Activated CD4-positive, alpha-beta T cell treated with anti-CD3 and anti-CD28 coated beads for 1 hour (primary cell): ENCODE measurements around the gene ATP6V0A4.
"Not testable (repeated sequence)": the region's sequence is repeated elsewhere in the genome, so short reads cannot be mapped to it uniquely, and the experiment has no call there.

ENCODE experiments used
- DNase-seq: peaks from one replicate; pipeline ENCODE4 v3.0.0-alpha.2; 2020

ATP6V0A4 gene

GRCh38 chr7:138801256-138801655 is 3.3 kb upstream of the ATP6V0A4 start:
- DNase-seq: no peak

GRCh38 chr7:138799336-138800000 is 1.5 kb upstream of the ATP6V0A4 start:
- DNase-seq: no peak

- no peak for DNase-seq
Measured at GRCh38 chr7:138798836-138799235, 840 bp upstream of the ATP6V0A4 start.

DNA sequence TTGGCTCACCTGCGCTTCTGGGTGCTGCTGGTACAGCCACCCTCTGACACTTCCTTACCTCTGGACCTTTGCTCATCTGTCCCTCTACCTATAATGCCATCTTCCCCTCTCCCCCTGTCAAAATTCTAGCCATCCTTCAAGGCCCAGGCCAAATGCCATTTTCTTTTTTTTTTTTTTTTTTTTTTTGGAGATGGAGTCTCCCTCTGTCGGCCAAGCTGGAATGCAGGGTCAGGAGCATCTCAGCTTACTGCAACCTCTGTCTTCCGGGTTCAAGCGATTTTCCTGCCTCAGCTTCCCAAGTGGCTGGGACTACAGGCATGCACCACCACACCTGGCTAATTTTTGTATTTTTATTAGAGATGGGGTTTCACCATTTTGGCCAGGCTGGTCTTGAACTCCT is 950 bp downstream of the ATP6V0A4 start:
- DNase-seq: not testable (repeated sequence)

DNA sequence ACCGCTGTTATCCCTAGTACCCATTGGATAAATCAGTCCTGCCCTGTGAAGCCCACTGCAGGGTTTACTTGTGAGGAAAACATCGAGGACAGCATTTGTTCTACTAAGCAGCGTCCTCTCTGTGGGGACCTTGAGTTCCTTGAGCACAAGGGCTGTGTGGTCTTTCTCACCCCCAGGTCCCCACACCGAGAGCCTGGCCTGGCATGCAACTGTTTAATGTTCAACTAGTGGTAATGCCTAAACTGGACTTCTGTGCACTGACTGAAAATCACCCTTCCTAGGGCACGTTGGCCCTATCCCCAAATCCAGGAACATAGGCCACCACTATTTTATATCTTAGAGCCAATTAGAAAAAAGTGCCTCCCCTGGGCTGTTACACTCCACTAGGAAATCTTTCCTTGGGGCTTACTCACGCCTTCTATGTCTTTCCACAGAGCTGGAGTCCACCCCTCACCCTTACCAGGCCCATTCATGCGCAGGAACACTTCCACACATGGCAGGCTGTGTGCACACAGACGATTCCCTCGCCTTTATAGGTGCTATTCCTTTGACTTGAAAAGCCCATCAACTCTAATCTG is 1.9 kb downstream of the ATP6V0A4 start:
- no peak for DNase-seq

DNA sequence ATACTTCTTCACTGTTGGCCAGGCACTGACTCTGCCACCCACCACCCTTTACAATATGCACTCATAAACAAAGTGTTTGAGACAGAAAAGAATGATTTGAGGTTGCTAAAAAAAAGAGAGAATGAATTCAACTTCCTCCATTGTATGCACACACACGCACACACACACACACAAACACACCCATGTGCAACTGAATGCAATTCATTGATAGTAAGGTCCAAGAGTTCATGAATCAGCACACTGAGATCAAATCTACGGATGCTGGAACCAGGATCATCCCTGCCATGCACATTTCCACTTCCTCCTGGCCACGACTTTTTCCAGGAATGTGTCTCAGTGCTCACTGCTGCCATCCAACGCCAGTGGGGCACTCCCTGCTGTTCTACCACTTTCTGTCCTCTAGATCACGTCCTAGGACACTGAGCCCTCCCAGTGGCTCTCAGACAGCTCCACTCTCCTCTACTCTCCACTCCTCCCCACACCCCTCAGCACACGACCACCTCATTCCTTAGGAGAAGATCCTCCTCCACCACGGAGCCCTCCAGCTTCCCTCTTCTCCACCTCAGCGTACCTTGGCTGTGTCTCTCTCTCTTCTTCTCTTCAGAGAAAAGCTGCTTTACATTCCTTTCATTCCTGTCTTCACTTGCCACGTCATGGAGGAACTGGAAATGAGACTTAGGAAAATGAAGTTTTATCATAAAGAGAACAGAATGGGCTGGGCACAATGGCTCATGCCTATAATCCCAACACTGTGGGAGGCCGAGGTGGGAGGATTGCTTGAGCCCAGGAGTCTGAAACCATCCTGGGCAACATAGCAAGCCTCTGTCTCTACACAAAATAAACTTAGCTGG is 12.2 kb downstream of the ATP6V0A4 start:
- no peak for DNase-seq

DNA sequence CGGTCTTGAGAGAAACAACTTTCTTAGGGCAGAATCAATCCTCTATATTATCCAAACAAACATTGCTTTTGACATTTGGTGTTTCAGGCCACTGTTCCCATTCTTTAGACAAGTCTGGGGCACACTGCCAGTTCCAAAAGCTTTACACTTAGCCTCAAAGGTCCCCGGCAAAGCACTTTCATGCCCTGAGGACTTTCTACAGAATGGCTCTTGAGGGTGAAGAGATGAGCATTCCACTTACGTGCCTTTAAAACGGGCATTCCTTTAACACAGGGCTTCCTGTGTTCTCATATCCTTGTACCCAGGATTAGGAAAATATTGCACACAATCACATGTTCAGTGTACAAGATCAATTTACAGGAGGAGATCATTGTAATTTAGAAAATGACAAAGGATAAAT is 13.3 kb downstream of the ATP6V0A4 start:
- no peak for DNase-seq

- no peak for DNase-seq
Measured at GRCh38 chr7:138781004-138781403, 17.0 kb downstream of the ATP6V0A4 start.

DNA sequence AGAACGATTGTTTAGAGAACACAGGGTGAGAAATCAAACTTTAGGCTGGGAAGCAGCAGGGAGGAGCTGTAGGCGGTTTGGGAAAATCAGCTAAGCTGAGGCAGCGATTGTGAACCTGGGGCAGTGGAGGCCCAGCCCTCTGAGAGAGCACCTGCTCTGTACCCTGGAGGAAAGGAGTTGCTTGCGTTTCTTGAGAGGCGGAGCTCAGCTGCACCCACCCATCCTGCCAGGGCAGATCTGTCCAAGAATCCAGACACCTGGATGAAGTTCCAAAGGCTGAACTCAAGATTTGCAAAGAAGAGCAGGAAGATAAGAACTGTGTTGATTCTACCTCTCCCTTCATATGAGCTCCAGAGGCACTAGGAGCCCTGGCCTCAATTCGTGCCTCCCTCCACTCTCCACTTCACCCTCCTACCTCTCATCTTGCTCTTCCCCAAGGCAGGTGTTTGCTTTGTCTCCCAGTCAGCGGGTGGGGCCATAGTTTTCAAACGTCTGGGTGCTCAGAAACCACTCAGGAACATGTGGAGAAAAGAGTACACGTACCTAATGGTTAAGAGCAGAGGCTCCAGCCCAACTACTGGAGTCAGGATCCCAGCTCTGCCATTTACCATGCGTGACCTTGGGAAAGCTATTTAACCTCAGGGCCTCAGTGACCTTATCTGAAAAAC is 21.7 kb downstream of the ATP6V0A4 start:
- no peak for DNase-seq

GRCh38 chr7:138773817-138774216 is 24.2 kb downstream of the ATP6V0A4 start:
- no peak for DNase-seq

GRCh38 chr7:138773176-138773575 is 24.8 kb downstream of the ATP6V0A4 start:
- no peak for DNase-seq

DNA sequence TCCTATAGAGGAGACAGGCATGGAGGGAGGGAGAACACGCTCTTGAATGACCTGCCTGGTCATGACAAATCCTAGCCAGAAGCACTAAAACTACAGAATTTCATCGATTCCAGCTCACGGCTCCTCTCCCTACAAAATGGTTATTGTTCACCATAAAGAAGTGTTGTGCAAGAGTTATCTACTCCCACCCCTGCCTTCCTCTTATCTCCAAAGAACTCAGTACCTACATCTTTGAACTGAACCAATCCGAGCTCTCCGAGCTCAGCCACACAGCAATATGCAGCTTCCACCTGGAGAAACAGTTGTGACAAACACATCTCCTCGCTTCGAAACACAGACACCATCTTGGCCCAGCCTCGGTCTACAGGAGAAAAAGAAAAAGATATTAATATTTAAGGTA is 27.1 kb downstream of the ATP6V0A4 start:
- no peak for DNase-seq

- DNase-seq: no peak
Measured at GRCh38 chr7:138768241-138768640, 29.8 kb downstream of the ATP6V0A4 start.

- no peak for DNase-seq
Measured at GRCh38 chr7:138756591-138757242, 41.3 kb downstream of the ATP6V0A4 start.

DNA sequence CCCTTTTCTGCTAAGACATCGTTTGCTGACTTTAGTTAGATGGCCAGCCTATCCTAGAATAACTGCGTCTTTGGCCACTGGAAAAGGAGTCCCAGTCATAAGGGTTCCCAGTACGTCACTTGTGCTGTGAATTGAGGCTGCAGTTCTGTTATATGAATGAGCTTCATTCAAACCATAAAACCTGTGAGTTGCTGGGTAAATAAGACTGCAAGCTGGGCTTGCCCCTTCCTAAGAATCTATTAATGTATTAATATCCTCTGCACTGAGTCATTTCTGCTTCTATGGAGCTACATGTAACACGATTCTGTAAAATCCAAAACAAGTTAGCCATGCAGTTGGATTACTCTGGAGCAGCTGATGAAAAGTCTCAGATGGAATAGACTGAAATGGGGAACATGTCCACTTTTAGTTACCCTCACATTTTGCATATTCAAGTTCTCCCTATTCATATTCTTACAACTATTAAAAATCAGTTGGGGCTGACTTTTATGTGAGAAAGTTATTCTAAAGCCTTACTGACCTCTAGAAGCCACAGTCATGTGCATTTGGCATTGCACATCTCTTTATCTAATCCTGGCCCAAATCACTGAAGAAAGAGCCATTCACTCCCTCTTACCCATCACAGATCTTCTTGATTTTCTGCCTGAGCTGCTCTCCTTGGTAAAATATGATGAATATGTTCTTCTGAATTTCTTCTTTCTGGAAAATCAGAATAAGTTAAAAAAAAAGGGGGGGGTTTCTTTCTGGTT is 42.0 kb downstream of the ATP6V0A4 start:
- no peak for DNase-seq

- no peak for DNase-seq
Measured at GRCh38 chr7:138755331-138755747, 42.7 kb downstream of the ATP6V0A4 start.

- DNase-seq: no peak
Measured at GRCh38 chr7:138753610-138754009, 44.4 kb downstream of the ATP6V0A4 start.

DNA sequence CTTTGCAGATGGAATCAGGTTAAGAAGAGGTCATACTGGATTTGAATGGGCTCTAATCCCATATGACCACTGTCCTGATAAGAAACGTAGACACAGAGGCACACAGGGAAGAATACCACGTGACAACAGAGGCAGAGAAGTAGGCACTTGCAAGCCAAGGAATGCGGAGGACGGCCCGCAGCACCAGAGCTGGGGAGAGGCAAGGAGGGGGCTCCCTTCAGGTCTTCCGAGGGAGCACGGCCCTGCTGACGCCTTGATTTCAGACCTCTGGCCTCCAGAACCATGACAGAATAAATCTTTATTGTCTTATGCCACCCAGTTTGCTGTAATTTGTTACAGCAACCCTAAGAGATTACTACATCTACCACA is 44.9 kb downstream of the ATP6V0A4 start:
- no peak for DNase-seq

- DNase-seq: peak; percentile 91
Measured at GRCh38 chr7:138752518-138753149, 45.4 kb downstream of the ATP6V0A4 start.

DNA sequence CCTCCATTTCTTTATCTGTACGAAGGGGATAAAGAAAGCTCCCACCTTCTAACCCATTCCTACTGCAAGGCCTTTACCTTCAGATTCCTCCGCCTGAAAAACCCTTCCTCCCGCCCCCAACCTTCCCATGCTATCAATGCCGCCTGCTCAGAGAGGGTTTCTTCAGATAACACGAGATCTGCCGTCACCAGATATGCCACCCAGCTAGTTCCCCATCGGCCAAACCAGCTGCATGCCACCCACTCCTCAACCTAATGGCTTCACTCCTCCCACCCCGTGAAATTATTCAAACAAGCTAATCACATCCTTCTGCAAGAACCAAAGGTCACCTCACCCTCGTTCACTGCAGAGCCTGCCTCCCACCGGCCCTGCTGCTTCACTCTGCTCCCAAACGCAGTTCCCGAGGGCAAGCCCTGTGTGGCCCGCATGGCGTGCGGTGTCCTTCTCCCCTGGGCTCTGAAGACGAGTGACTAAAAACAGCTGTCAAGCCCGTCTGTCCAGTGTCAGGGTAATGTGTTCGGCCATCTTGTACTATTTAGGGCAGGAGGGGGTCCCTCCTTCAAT is 47.0 kb downstream of the ATP6V0A4 start:
- no peak for DNase-seq

DNA sequence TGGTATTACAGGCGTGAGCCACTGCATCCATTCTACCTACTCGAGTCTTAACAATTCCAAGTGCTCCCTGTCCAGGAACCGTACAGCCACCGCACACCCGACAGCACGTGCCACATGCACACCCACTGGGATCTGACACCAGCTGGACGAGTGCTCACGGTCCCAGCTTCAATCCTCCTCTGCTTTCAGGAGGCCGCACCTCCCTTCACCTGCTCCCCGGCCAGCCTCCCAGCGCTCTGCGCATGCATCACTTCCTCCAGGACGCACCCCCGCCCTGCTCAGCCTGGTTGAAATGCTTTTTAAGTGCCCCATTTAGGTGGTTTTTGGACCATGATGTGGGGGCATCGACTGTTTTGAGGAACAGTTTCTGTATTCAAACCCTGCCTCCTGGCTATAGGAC is 47.5 kb downstream of the ATP6V0A4 start:
- DNase-seq: no peak
